ENCODE data around the gene RHBDD1.

Gene RHBDD1

GRCh38 chr2:226792155-226792881, 43.5 kb upstream of the RHBDD1 start:
- no peak for TF ChIP-seq ZFX (IDR thresholded peaks at IDR 0.05)
- no peak for TF ChIP-seq CTCF (conservative IDR thresholded peaks at IDR 0.05)
- H3K27ac ChIP-seq: peak overlapping the region; percentile 87

GRCh38 chr2:226793646-226794045, 42.2 kb upstream of the RHBDD1 start:
- TF ChIP-seq ZFX (IDR thresholded peaks at IDR 0.05) (no peak), CTCF (conservative IDR thresholded peaks at IDR 0.05) (no peak)
- H3K27ac ChIP-seq: no peak overlapping the region

- TF ChIP-seq CTCF (conservative IDR thresholded peaks at IDR 0.05) (no peak), ZFX (IDR thresholded peaks at IDR 0.05) (no peak)
Measured at GRCh38 chr2:226794196-226794661, 41.6 kb upstream of the RHBDD1 start.

GRCh38 chr2:226794751-226795171, 41.1 kb upstream of the RHBDD1 start:
- H3K27ac ChIP-seq: peak overlapping the region; percentile 70
- TF ChIP-seq ZFX (IDR thresholded peaks at IDR 0.05): no peak
- TF ChIP-seq CTCF (conservative IDR thresholded peaks at IDR 0.05): no peak

More at GRCh38 chr2:226794196-226794661, 41.6 kb upstream of the RHBDD1 start:
- H3K27ac ChIP-seq: peak overlapping the region; percentile 70; the same call in 1 of the 2 replicates

GRCh38 chr2:226795281-226796011, 40.4 kb upstream of the RHBDD1 start:
- H3K27ac ChIP-seq: peak overlapping the region; percentile 70
- TF ChIP-seq CTCF (conservative IDR thresholded peaks at IDR 0.05) (no peak), ZFX (IDR thresholded peaks at IDR 0.05) (no peak)

- TF ChIP-seq CTCF (conservative IDR thresholded peaks at IDR 0.05) (no peak), ZFX (IDR thresholded peaks at IDR 0.05) (no peak)
- H3K27ac ChIP-seq: peak overlapping the region; percentile 70
Measured at GRCh38 chr2:226796012-226796839, 39.6 kb upstream of the RHBDD1 start.
